Skeletal muscle cell (primary cell): ENCODE data around the gene GNAT1.
"Not testable (repeated sequence)": the region's sequence is repeated elsewhere in the genome, so short reads cannot be mapped to it uniquely, and the experiment has no call there.

Experiments
- DNase-seq: peaks from one replicate; pipeline ENCODE4 v3.0.0-alpha.2; 2010; ENCODE audit warnings: low read depth
- H3K4me3 ChIP-seq: 2 replicates; pipeline ENCODE4 v1.5.1; 2011; ENCODE audit warnings: low read depth, mild to moderate bottlenecking, control low read depth, low read length, moderate library complexity

GNAT1 gene

DNA sequence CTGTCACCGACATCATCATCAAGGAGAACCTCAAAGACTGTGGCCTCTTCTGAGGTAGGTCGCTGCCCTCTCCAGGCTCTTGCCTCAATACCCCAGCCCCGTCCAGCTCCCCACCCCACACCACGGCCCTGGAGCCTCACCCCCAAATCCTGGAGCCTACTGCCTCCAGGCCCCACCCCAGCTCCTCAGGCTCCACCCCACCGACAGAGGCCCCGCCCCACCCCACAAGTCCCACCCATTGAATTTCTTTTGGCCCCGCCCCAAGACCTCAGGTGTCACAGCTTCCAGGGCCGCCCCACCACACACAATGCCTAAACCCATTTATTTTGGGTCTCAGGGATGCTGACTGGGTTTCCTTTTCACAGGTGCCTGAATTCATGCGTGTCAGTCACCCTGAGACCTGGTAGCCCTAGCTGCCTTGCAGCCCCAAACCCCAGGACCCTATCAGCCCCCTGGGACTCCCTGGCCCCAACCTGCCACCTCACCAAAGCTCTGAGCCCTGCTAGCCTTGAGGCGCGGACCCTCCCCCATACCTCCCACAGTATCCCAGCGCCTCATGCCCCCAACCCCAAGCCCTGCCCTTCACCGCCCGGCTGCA is 3.6 kb downstream of the GNAT1 start:
- DNase-seq, result no peak
- H3K4me3 ChIP-seq, result no peak overlapping the region

DNA sequence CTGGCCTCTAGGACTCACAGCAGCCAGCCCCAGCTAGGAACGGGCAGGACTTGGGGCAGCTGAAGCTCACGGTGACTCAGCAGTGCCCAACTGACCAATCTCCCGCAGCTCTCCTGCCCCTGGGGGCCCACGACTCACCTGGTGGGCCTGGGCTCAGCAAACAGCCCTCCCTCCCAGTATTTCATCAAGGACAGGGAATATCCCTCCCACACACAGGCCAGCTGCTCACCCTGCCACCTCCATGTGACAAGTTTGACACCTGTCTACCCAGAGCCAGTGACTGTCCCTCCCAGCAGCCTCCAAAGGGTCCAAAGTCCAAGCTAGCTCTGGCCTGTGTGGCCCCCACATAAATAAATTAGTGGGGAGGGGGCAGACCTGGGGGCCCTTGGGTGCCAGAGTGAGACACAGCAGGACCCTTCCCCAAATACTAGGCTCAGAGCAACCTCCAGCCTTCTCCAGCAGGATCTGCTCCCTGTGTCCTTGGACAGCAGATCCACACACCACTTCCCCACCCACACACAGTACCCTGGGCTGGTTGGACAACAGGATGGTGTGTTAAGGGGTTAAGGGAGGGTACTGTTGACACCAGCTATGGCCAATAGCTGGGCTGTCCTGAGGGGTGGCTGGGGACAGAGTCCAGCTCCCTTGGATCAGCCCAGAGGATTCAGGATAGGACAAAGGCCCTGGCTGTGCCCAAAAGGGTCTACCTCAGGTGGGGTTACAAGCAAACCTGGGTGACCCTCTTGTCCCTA is 4.3 kb downstream of the GNAT1 start:
- no peak for DNase-seq

DNA sequence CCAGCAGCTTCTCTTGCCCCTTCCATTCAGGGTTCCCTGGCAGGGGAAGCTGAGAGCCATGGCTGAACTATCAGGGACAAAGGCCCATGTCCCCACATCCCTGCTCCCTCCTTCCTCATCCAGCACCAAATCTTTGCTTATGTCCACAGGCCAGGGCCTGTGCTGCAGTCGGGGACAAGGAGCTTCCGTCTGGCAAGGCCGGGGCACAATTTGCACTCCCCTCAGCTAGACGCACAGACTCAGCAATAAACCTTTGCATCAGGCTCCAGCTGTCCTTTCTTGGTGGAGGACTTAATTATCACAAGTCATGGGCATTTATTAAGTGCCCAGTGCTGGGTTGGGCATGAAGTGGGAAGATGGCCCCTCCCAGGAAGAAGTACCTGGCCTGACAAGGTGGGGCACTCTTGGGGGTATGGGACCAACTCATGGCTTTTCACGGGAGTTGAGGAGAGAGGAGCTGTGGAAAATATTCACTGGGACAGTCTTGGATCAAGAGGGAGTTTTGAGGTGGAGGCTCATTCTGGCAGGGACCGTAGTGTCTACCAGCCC is 4.9 kb downstream of the GNAT1 start:
- no peak overlapping the region for H3K4me3 ChIP-seq
- no peak for DNase-seq

More for the DNA sequence above, 4.3 kb downstream of the GNAT1 start:
- no peak overlapping the region for H3K4me3 ChIP-seq

DNA sequence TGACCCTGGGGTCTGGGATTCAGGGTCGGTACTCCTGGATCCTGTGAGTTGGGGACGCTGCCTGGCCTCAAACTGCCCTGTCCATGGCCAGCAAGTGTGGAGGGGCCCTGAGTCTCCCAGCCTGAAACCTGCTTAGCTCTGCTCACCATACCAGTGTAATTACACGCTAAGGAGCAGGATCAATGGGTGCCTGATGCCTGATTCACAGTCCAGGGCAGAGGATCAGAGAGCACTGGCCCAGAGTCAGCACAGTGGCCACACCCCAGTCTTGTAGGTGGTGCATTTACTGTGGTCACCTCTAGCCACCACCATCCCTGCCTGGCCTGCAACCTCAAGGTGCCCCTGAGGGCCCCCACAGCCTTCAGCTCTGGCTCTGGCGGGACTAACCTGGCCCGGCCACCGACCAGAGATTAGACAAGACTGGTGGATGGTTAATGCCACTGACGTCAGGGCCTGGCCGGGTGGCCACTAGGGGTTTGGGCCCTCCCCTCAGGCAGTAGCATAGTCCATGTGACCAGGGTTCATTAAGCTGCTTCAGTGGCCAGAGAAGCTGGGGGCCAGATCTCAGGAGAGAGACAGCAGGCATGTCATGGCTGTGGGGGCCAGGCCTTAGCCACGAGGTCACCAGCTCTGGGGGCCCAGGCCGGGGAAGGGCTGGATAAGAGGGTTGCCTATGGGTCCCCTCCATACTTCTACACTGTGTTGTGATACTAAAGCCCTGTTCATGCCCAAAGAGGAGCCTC is 10.3 kb downstream of the GNAT1 start:
- no peak for DNase-seq
- no peak overlapping the region for H3K4me3 ChIP-seq

DNA sequence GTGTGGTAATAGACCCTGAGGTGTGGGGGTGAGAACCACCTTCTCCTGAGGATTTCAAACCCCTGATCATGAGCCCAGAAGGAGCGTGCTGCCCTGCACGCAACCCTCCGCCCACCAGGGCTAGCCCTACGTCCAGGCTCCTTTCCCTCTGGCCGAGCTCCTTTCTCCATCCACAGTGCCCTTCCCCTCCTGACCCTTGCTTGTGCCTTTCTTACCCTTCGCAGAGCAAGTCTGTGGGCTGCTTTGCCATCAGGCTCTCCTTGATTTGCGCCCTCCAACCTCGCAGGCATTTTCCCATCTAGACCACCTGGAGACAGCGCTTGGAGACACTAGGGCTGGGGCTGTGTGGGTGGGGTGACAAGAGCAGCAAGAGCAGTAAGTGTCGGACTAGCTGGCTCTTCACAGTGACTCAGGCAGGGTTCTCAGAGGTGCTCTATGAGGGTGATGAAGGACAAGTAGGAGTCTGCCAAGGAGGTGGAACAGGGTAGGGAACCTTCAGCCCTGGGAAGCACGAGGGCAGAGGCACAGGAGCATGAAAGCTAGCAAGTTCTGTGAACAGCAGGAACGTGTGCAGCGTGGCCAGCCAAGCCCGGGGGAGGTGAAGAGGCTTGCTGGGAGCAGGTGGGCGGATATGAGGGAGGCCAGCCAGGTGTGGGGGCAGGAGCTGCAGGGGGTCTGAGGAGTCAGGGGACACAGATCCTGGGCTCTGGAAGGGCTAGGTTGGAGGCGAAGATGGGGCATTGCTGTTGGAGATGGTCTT is 11.1 kb downstream of the GNAT1 start:
- H3K4me3 ChIP-seq, result no peak overlapping the region
- no peak for DNase-seq

DNA sequence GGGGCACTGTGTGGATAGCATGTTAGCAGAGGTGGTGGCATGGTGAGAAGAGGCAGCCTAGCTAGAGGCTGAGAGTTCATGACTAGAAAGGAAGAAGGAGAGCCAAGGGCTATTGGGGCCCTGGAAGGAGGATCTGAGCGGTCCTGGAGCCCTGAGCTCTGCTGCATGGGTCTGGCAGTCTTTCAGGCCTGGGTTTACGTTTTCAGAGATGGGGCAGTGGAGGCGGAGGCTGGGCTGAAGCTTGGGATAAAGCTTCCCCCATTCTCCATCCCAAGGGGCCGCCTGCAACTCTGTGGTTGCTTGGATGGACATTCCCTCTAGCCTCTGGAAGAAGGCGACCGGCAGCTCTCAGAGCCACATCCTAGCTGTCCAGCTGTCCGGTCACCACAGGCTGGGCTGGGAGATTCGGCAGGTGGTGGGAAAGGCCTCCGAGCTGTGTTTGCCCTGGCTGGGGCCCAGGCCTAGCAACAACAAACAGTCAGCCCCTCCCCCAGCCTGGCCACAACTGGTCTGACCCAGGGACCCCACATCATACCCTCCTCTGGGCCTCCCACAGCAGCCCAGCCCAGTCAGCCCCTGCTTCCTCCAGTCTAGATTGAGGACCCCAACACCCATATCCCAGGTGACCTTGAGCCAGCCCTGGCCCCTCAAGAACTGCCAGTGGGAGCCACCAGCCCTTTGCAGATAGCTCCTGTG is 11.9 kb downstream of the GNAT1 start:
- peak; percentile 21 for DNase-seq
- H3K4me3 ChIP-seq, result no peak overlapping the region

DNA sequence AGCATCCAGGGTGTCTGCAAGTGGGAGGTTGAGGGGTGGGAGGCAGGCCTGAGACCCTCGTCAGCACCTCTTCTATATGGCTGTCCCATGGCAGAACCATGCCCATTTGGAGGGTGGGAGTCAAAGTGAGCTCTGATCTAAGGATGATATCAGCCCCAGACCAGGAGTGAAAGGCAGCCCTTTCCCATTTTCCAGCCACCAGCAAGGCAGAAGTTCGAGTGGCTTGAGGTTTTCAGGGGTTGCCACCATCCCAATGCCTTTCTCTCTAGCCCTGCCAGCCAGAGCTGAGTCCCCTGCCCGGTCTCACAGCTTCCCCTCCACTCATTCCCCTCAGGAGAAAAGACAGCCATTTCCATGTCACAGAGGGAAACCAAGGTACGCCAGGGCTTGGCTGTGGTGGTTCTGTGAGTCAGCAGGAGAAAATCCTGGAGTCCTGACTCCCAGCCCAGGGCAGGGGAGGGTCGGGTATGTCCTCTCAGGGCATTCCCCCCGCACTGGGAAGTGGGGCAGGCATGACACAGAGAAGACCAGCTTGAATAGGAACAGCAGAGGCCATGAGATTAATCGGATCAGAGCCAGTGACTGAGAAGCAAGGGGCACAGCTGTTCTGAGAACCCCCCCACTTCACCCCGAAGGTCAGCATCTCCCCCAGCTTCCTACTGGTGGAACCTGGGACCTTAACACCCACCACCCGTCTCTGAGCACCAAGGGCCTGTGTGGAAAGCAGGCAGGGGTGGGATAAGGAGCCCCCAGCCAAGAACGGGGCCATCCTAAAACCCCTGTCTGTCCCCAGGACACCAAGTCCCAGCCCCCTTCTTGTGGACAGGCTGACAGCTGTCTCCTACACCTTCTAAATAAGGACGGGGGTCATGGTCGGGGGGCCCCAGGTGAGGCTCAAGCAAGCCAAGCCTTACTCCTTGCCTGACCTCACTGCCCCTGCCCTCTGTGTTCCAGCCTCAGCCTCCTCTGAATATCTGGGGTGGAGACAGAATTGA is 12.7 kb downstream of the GNAT1 start:
- no peak overlapping the region for H3K4me3 ChIP-seq
- no peak for DNase-seq

DNA sequence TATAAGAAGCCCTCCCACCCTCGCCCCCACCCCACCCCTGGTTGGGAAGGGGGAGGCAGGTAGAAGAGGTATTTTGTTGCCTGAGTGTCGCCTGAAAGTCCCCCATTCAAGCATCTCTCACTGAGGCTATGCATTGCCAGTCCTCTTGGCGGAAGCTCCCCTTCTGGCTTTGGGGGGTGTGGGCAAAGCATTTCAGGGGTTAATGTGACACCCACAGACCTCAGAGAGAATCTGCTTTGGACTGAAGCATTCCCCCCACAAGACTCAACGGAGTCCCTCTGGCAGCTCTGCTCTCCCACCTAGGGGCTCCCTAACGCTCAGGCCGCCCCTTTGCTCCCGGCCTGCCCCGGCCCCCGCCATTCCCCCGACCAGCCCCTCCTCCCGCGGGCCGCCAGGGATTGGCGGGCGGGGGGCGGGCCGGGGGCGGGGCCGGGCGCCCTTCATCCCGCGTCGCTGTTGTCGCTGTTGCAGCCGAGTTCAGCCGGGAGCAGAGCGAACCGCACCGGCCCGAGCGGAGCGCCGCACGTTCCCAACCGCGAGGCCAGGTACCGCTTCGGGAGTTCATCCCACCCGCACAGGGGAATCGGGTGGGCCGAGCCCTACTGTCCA is 13.5 kb downstream of the GNAT1 start, which contains the start of gene SLC38A3:
SLC38A3 (plus strand) TSS at position 468 of the 609 bp plus-strand sequence. CDS start 8,929 bp downstream, outside the sequence.
- H3K4me3 ChIP-seq, result peak within 1 kb of the TSS; percentile 31
- DNase-seq, result no peak

DNA sequence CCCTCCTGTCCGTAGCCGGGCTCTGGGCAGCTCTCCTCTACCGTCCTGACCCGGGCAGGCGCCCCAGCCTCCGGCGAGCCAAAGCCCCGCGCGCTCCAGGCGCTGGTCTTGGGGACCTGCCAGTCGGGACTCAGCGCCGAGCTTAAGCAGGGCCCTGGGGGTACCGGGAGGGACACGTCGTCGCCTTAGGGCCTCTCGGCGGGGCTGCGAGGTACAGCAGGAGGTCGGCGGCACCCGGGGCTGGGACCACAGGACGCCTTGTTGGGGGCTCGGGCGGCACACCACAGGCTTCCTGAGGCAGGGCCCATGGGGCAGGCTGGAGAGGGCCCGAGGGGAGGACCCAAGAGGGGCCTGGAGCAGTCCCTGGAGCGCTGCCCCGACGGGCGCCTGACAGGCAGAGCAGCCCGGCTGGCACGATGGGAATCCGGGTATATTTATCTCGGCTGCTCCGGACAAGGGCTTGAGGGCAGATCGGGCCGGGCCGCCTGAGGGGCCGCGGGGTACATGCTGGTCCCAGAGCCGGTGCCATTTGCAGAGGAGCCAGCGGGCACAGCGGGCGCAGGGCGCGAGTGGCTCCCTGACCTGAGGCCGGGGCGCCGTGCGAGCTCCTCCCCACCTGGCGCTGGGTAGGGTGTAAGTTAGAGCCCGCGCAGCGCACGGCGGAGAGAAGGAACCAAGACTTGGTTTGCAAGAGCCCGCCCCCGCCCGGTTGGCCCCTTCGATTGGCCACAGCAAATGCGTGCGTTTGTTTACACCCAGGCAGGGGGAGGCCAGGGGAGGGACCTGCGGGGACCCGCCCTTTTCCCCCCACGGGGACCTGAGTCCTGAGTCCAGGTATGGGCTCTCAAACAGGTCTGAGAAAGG is 14.2 kb downstream of the GNAT1 start:
- no peak for DNase-seq

DNA sequence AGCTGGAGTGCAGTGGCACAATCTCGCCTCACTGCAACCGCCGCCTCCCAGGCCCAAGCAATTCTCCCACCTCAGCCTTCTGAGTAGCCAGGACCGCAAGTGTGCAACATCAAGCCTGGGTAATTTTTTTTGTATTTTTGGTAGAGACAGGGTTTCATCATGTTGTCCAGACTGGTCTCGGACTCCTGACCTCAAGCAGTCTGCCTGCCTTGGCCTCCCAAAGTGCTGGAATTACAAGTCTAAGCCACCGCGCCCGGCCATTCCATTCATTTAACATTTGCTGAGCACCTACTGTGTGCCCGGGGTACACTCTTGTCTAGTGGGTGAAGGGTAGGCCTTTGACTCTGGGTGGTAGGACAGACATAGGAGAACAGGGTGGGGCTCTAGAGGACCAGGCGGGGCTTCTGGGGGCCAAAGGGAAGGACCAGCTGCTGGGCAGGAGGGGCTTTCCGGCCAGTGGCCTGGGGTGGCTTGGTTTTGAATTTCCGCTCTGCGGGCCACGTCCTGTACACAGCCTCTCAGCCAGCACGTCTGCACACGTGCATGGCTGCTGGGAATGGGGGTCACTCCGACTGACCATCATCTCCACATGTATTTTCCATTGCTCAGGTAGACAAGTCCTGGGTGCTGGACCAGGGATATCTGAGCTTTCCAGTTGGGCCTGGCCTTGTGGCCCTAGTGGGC is 16.1 kb downstream of the GNAT1 start:
- H3K4me3 ChIP-seq, result no peak overlapping the region
- no peak for DNase-seq

More for the DNA sequence above, 14.2 kb downstream of the GNAT1 start:
- peak overlapping the region; percentile 31 for H3K4me3 ChIP-seq

DNA sequence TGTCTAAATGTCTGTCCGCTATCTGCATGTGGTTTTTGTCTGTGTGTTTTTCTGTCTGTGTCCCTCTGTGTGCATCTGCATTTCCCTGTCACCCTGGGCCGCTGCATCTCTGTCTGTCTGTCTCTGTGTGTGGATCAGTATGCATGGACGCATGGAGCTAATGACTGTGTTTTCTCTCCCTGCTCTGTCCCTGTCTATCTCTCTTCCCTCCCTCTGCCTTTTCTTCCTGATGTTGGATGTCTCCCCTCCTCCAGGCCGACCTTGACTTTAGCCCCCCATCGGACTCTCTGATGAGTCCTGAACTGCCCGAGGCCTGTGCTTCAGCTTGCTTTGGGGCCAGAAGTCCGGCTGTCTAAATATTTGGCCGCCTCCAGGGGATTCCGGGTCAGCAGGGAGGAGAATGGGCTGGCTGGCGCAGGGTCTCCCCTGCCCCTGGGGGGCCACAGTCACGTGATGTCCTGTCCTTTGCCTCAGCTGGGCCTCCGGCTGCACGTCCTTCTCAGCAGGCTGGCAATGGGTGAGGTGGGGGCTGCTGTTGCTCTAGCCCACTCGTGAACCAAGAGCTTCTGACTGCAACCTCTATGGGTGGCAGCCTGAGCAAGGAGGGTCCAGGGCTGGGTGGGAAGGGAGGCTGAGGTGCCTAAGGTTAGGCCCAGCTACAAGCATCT is 17.4 kb downstream of the GNAT1 start:
- no peak overlapping the region for H3K4me3 ChIP-seq
- no peak for DNase-seq

DNA sequence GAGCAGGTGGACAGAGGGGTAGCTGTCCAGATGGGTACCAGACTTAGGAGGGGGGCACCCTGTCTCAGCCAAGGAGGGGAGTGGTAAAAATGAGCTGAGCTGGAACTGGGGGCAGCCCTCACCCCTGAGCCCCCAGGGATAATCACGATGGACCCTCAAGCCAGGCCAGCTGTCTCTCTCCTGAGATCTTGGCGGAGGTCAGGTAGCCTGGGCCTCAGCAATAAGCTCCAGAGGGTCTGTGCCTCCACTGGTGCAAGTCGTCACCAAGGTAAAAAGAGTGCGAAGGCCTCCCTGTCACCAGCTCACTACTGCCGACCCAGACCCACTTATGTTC is 18.7 kb downstream of the GNAT1 start:
- no peak overlapping the region for H3K4me3 ChIP-seq

DNA sequence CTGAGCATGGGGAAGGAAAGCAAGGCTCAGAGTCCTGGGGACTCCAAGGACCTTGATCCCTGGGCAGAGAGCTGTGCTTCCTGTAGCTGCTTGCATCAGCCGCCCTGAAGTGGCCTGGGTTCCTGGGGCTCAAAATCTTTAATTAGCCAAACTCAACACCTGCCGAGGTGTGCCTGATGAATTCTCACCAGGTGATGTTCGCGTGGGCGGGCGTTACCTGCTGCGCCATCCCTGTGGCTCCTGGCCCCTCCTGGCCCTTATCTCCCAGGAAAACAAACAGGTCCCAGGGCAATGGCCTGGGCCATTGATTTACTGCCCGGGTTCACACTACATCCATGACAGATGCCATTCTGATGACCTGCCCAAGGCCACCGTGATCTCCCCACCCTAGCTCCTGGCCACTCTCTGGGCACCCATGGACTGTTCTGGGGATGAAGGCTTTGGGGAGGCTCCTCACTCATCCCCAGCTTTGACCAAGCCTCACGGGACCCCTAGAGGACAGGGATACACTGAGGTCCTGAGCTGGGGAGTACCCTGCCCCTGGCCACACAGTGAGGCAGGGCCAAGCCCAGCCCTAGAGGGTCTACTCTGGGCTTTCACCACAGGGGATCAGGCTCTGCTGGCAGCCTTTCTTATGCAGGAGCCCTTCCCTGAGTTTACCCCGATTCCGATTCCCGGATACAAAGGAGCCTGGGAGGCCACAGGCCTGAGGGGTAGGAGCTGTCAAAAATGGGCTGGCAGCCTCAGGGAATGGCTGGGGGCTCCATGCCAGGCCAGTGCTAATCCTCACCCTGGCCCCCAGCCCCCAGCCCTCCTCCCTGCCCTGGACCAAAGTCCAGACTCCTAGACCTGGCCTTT is 19.3 kb downstream of the GNAT1 start:
- DNase-seq, result no peak
- no peak overlapping the region for H3K4me3 ChIP-seq

More for the DNA sequence above, 18.7 kb downstream of the GNAT1 start:
- DNase-seq, result no peak

DNA sequence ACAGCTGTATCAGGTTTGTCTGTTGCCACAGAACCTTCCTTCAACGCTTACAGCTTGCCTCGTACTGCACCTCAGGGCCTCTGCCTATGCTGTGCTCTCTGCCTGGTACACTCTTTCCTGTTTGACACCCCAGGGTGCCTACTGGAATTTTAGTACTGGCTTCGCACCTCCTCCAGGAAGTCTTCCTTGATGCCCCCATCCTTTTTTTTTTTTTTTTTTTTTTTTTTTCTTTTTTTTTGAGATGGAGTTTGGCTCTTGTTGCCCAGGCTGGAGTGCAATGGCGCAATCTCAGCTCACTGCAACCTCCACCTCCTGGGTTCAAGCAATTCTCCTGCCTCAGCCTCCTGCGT is 19.9 kb downstream of the GNAT1 start:
- not testable (repeated sequence) for H3K4me3 ChIP-seq, DNase-seq

DNA sequence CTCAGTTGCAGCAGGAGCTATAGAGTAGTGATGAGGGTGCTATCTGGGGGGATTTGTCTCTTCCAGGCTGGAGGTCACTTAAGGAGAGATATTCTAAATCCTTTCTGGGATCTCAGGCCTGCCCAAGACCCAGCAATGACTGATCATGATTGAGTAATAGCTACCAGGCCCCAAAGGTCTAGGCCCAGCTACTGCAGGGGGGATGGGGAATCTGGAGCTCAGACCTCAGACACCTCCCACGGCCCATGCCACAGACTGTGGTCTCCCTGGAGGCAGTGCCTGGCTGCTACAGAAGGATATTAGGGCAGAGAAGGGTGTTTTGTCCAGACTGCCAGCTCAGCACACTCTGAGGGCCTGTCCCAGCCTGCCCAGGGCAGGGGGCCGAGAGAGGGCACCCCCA is 20.5 kb downstream of the GNAT1 start:
- DNase-seq, result peak; percentile 48
- H3K4me3 ChIP-seq, result no peak overlapping the region
